KMS-11 (cell line): ENCODE results near the gene CEP43.

Experiments
- H2AFZ ChIP-seq: fragments of 200-600 bp; sonication (generic); 2 replicates; pipeline ENCODE4 v1.6.1; 2016; ENCODE audit warnings: antibody characterized with exemption, mixed run types, low read depth
- H3K27ac ChIP-seq: fragments of 200-600 bp; sonication (generic); 2 replicates; pipeline ENCODE4 v1.6.1; 2016; ENCODE audit warnings: mild to moderate bottlenecking, mixed run types
- H3K27me3 ChIP-seq: fragments of 200-600 bp; sonication (generic); 2 replicates; pipeline ENCODE4 v1.6.1; 2017; ENCODE audit warnings: mild to moderate bottlenecking, low read depth, mixed run types, moderate library complexity; ENCODE audit not compliant: insufficient read depth
- H3K36me3 ChIP-seq: fragments of 200-600 bp; sonication (generic); 2 replicates; pipeline ENCODE4 v1.6.1; 2017; ENCODE audit warnings: mild to moderate bottlenecking, mixed run types; ENCODE audit not compliant: insufficient read depth
- H3K4me1 ChIP-seq: fragments of 200-600 bp; sonication (generic); 2 replicates; pipeline ENCODE4 v1.6.1; 2016; ENCODE audit warnings: mild to moderate bottlenecking, low read depth, mixed run types; ENCODE audit not compliant: poor library complexity, severe bottlenecking
- H3K4me2 ChIP-seq: fragments of 200-600 bp; sonication (generic); 2 replicates; pipeline ENCODE4 v1.7.0; 2016; ENCODE audit warnings: mild to moderate bottlenecking, mixed run types
- H3K4me3 ChIP-seq: fragments of 200-600 bp; sonication (generic); IDR thresholded peaks from 2 replicates; pipeline ENCODE4 v1.6.1; 2017; ENCODE audit warnings: low read depth, low read length, mixed read lengths; ENCODE audit not compliant: insufficient read depth
- H3K79me2 ChIP-seq: fragments of 200-600 bp; sonication (generic); 2 replicates; pipeline ENCODE4 v1.6.1; 2016; ENCODE audit warnings: low read depth, mixed run types; ENCODE audit not compliant: insufficient read depth
- H3K9ac ChIP-seq: fragments of 200-600 bp; sonication (generic); 2 replicates; pipeline ENCODE4 v1.6.1; 2016; ENCODE audit warnings: mild to moderate bottlenecking, mixed run types
- H4K20me1 ChIP-seq: fragments of 200-600 bp; sonication (generic); 2 replicates; pipeline ENCODE4 v1.6.1; 2016; ENCODE audit warnings: mild to moderate bottlenecking, mixed run types; ENCODE audit not compliant: insufficient read depth
- CTCF ChIP-seq: fragments of 200-600 bp; sonication (generic); conservative IDR thresholded peaks from 2 replicates; pipeline ENCODE4 v1.6.1; 2017; ENCODE audit warnings: low read depth, mild to moderate bottlenecking, antibody characterized with exemption, low read length, moderate library complexity, mixed read lengths

The CEP43 gene

GRCh38 chr6:167034056-167034455 is 34.9 kb downstream of the CEP43 start:
- Histone ChIP-seq H3K27ac (no peak overlapping the region), H3K4me3 (no peak overlapping the region), H3K79me2 (no peaks in the 10 kb centered on the region), H3K9ac (no peak overlapping the region), H3K27me3 (no peaks in the 10 kb centered on the region), H4K20me1 (no peaks in the 10 kb centered on the region), H2AFZ (no peak overlapping the region), H3K36me3 (no peaks in the 10 kb centered on the region), H3K4me1 (no peaks in the 10 kb centered on the region), H3K4me2 (no peak overlapping the region)
- TF ChIP-seq CTCF = no peak

- Histone ChIP-seq H3K36me3 (0 out of 2 replicates have a peak, but pooled peaks cover 3% of the 10 kb centered on the region), H4K20me1 (no peaks in the 10 kb centered on the region), H3K4me1 (no peaks in the 10 kb centered on the region), H2AFZ (no peak overlapping the region), H3K4me3 (no peak overlapping the region), H3K27ac (no peak overlapping the region), H3K79me2 (no peaks in the 10 kb centered on the region), H3K9ac (no peak overlapping the region), H3K27me3 (no peaks in the 10 kb centered on the region), H3K4me2 (no peak overlapping the region)
- TF ChIP-seq CTCF = no peak
Observed at GRCh38 chr6:167037762-167038161, 38.6 kb downstream of the CEP43 start.

GRCh38 chr6:167044696-167045095 is 45.5 kb downstream of the CEP43 start:
- no peaks in the 10 kb centered on the region for H3K79me2 ChIP-seq
- no peak overlapping the region for H3K9ac ChIP-seq
- H3K27ac ChIP-seq = no peak overlapping the region
- H3K4me3 ChIP-seq = no peak overlapping the region
- no peaks in the 10 kb centered on the region for H3K4me1 ChIP-seq
- no peak overlapping the region for H3K4me2 ChIP-seq
- H3K36me3 ChIP-seq = 0 out of 2 replicates have a peak, but pooled peaks cover 3% of the 10 kb centered on the region
- no peaks in the 10 kb centered on the region for H4K20me1 ChIP-seq
- TF ChIP-seq CTCF = no peak
- no peak overlapping the region for H2AFZ ChIP-seq
- no peaks in the 10 kb centered on the region for H3K27me3 ChIP-seq

GRCh38 chr6:167045828-167046580 is 46.8 kb downstream of the CEP43 start:
- no peaks in the 10 kb centered on the region for H4K20me1 ChIP-seq
- H3K9ac ChIP-seq = no peak overlapping the region
- no peaks in the 10 kb centered on the region for H3K36me3 ChIP-seq
- H3K4me1 ChIP-seq = no peaks in the 10 kb centered on the region
- no peak overlapping the region for H3K4me3 ChIP-seq
- TF ChIP-seq CTCF = 0 out of 2 replicates have a peak, but pooled peaks have one; percentile 24
- no peaks in the 10 kb centered on the region for H3K79me2 ChIP-seq
- no peak overlapping the region for H3K27ac ChIP-seq
- no peak overlapping the region for H3K4me2 ChIP-seq
- no peaks in the 10 kb centered on the region for H3K27me3 ChIP-seq
- no peak overlapping the region for H2AFZ ChIP-seq
